ENCODE data around the gene CHAC2. TPM values are rescaled to one million over a fixed set of nuclear protein-coding genes. Genes with fewer than 3 reads are reported as not detected.

The CHAC2 gene
- total RNA-seq, 1 experiment from 2014 or later, result 10.5 TPM

Other genes starting within 250 kb of the CHAC2 start
- gene ASB3, start 19.1 kb downstream of the CHAC2 start, total RNA-seq (2022), result 19.7 and 20.3 TPM in 2 replicates
- gene ERLEC1, start 19.2 kb downstream of the CHAC2 start, total RNA-seq (2022), result 51.4 and 68.1 TPM in 2 replicates
- gene GPR75, start 92.2 kb downstream of the CHAC2 start, total RNA-seq (2022), result 4.0 and 5.2 TPM in 2 replicates
- gene PSME4, start 203.2 kb downstream of the CHAC2 start, total RNA-seq (2022), result 54.8 and 65.2 TPM in 2 replicates